Activated CD4-positive, alpha-beta T cell treated with anti-CD3 and anti-CD28 coated beads, Interleukin-2, amount 50 U/mL, for 24 hours (primary cell): ENCODE data around the gene SIGLEC10.
"Not testable (repeated sequence)": the region's sequence is repeated elsewhere in the genome, so short reads cannot be mapped to it uniquely, and the experiment has no call there.

Source experiments
- DNase-seq, 2 donors: peaks; one replicate each; pipeline ENCODE4 v3.0.0-alpha.2; 2020; ENCODE audit warnings: low read depth in 1 of 2, low spot score in 1 of 2

SIGLEC10 gene

DNA sequence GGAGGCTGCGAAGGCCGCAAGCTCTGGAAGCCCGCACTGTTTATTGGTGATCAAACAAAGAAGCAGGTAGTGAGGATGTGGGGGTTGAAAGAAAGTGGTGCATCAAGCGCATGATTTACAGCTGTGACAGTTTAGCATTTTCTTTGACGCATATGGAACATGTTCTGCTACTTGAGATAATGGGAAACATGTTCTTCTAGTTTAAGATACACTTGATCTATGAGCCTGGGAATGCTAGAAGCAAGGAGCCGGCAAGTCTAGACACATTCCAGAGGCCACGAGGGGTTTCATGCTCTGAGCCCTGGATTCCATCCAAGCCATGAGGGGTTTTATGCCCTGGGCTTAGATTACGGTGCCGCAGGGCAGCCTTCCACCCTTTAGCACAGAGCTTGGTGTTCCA, 20.0 kb downstream of the SIGLEC10 start:
- not testable (repeated sequence) for DNase-seq

DNA sequence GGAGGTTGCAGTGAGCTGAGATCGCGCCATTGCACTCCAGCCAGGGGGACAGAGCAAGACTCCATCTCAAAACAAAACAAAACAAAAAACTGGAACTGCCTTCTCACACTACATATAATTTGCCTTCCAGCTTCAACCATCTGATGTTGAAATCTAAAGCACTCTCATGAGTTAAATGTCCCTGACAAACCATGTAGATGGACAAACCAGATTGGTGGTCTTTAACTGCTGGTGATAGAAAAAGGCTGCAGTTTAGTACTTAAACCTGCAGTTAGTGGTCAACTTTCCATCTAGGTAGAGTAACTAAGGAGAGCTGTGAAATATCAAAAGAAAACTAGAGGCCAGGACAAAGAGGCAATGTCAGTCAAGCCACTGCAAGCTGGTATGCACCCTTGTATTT, 21.3 kb downstream of the SIGLEC10 start:
- DNase-seq, result no peak

DNA sequence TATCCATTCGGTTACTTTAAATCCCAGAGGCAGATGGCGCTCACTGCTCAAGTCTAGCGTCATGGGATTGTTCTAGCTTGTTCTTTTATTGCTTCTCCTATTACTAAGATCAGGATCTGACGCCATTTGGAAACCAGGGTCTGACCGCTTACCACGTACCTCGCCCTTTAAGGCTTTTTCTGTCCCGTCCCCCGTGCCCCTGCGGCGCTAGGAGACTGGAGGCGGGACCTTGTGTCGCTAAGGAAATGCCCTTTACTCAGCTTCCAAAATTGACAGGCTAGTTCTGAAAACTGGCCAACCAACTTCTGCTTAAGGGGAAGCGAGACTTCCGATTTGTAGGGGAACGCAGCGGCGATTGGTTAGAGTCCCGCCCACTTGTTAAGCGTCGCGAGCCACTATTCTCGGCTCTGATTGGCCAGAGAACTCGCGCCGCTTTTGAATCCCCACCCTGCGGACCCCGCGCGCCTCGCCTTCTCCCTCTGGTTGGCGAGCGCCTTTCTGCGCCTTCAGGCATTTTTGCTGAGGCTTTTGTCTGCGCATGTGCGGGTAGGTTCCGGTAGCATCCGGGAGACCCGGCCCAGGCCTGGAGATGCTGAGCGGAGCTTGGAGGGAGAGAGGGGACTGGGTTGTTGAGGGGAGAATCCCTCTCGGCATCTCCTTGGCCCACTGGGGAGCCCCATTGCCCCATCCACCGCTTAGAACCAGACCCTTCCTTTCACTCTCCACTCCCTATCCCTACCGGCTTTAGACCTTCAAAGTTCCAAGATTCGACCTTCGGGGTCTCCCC, 23.2 kb downstream of the SIGLEC10 start:
- peak; percentile 65 to 91 for DNase-seq

DNA sequence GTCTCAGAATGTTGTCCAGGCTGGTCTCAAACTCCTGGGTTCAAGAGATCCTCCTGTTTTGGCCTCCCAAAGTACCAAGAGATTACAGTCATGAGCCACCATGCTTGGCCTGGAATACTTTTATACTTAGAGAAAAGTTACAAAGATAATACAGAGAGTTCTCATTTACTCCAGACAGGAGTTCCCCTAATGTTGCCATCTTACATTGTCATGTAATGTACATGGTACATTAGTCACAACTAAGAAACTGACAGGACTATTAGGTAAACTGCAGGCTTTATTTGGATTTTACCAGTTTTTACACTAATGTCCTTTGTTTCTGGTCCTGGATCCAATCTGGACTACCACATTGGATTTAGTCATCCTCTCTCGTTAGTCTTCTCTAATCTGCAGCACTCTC, 24.7 kb downstream of the SIGLEC10 start:
- DNase-seq, result no peak

DNA sequence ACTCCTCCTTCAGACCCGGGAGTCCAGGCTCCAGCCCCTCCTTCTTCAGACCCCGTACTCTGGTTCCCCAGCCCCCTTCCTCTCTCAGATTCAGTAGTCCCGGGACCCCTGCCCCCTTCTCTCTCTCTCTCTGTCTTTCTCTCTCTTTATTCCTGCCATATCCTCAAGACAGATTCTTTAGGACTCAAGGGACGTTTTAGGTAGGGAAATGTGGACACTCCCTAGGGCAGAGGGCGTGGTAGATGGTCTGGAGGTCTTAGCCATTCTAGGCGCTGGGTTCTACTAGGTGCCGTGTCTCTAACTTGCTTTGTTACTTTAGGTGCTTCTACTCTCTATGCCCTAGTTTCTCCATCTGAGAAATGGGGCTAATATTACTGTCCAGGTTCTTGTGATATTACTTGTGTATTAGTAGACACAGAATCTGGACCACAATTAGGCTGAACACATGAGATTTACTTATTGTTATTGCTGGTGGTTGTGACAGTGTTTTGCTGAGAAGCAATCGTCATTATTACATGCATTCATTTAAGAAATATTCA, 26.3 kb downstream of the SIGLEC10 start:
- no peak for DNase-seq

DNA sequence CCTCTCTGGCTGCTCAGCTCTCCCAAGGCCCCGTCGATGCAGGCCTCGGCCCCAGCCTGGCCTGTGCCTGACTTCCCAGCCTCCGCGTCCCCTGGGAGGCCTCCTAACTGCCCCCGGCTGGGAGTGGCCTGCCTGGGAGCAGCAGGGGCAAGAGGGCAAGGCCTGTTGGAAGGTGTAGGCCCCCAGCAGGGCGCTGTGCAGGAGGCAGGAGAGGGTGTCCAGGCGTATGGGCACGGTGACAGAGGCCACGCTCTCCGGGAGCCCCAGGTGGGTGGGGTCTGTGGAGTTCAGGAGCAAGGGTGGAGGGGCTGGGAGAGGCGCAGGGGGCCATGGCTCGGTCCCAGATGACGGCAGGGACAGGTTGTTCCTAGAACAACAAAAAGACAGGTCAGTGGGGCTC, 28.3 kb downstream of the SIGLEC10 start:
- DNase-seq, result no peak

DNA sequence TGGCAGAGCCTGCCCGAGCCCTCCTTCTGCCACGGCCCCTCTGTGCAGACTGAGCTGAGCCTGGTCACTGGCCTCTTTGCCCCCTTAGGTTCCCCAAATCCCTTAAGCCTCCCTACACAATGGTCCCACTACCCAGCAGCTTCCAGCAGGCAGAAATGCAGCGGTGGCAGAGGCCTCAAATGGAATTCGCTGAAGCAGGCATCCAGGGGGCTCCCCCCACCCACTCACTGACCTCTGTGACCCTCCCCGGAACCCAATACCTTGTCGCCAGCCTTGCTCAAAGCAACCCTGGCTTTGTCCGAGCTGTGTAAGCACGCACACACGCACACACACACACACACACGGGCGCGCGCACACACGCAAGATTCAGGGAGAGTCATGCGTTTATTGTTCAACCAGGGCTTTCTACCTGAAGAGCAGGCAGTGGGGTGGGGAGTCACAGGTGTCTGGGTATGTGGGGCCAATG, 29.5 kb downstream of the SIGLEC10 start, which contains the start of gene LIM2:
Gene LIM2 (minus strand): TSS at position 51 of the 466 bp plus-strand sequence. CDS start 531 bp downstream, outside the sequence.
- no peak for DNase-seq

DNA sequence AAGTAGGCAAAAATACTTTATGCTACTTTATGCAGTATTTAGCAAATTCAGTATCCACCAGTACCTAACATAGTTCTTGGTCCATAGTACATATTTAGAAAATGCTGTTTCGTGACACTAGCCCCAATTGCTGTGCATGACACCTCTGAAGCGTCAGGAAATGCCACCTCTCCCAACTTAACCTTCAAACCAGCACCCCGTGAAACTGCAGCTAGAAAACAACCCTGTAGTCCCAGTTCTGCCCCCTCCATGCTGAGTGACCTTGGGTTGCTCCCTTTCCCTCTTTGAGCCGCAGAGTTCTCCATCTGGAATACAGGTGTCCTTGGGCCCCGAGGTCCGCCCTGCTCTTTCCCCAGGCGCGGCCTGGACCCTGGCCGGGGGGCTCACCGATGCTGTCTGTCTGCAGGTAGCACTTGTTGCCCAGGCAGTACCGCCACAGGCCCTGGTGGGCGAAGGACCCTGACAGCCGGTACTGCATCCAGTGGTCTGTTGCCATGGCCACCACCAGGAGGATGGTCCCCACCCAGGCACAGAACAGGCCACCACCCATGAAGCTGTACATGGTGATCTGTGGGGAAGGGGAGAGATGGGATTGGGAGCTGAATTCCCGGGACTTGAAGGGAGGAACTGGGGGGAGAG, 30.4 kb downstream of the SIGLEC10 start:
- DNase-seq, result no peak

DNA sequence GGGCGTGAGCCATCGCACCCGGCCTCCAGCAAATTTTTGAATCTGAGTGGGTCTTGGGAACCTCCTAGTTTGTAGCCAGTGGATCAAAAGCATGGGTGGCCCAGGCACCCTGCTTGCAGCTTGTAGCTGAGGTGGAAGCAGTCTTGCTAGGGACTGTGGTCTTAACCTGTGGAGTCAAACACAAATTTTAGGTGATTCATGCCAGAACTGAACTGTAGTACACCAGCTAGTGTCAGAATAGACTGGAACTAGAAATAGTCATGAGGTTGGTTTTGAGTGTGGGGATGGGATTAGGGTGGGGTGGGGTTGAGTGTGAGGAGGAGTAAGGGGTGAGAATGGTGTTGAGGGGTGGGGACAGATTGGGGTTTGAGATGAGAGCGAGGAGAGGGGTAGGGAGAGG, 35.4 kb downstream of the SIGLEC10 start:
- DNase-seq, result no peak

DNA sequence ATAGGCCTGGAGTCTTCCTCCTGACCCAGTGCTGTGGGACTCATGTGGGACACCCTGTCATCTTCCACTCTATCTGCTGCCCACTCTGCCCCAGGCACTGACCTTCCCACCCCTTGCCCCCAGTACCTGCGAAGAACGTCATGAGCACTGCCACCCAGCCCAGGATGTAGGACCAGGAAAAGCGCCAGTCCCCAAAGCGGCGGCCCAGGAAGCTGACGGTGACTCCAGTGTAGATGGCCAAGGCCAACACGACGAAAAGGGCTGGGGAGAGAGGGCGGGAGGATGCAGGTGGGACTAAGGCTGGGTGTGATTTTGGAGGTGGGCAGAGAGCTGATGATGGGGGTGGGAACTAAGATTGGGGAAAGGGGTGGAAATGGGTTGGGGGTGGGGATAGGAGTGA, 37.1 kb downstream of the SIGLEC10 start:
- no peak for DNase-seq

DNA sequence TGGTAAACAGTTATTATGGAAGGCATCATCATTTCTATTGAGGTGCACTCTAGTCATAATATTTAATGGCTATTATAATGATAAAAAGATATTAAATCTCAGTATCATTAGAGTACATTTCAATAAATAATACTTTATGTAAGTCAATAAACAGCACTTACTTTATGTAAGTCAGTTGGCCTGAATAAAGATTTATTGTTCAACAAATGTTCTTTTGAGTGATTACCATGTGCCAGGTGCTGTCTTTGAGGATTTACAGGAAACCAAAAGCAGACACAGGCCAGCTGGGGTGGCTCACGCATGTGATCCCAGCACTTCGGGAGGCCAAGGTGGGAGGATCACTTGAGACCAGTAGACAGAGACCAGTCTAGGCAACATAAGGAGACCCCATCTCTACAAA, 40.0 kb downstream of the SIGLEC10 start:
- no peak for DNase-seq

DNA sequence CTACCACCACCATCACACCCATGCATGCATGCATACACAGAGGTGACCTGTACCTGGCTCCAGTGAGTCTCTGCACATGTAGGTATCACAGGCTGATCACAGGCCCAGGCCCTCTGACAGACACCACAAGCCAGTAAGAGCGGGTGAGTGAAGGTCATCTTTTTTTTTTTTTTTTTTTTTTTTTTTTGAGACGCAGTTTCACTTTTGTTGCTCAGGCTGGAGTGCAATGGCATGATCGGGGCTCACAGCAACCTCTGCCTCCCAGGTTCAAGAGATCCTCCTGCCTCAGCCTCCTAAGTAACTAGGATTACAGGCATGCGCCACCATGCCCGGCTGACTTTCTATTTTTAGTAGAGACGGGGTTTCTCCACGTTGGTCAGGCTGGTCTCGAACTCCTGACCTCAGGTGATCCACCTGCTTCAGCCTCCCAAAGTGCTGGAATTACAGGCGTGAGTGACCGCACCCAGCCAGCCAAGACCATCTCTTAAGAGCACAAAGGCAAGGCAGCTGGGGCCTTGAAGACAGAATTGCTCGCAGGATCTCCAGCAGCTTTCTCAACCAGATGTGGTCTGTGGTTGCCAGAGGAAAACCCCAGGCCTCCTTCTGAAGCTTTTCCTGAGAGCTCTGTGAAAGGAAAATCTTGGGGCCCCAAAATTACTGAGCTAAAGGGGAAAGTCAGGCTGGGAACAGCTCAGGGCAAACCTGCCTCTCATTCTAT, 41.8 kb downstream of the SIGLEC10 start:
- peak in 1 of 2 donors; percentile 52 for DNase-seq

DNA sequence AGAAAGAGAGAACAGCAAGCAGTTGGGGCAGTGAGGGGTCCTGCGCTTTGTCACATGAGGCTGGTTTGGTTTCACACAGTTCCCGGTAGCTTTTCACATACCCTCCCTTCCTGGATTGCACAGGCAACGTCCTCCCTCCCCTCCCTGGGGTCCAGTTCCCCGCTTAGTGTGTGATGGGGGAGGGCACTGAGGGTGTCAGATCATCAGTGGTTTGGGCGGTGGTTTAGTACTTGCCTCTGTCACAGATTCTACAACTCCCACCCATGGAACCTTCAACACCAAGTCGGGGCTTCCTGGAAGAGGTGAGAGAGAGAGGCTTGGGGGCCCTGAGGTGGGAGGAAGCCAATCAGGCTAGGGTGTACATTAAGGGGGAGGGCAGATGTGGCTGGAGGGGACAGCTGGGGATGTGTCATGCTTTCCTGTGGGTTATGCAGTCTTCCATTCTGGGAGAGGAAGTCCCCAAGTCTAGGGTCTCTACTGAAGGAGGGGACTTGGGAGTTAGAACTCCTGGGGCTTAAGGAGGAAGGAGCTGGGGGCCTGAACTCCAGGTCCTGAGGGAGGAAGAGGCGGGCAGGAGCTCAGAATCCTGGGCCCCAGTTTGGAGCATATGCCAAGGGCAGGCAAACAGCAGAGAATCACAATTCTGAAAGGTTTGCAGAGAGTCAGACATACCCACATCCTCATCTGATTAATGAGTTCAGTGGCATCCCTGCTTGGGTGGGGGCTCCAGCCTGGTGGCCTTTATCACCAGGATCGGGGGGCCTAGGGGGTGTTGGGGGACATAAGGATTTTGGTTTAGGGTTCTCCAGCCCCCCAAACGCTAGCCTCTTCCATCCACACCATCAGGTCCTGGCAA, 44.6 kb downstream of the SIGLEC10 start, which contains the start of gene NKG7:
Gene NKG7 (minus strand): TSS at position 6 of the 856 bp plus-strand sequence. CDS start 119 bp downstream, outside the sequence.
- peak in 1 of 2 donors; percentile 79 for DNase-seq

DNA sequence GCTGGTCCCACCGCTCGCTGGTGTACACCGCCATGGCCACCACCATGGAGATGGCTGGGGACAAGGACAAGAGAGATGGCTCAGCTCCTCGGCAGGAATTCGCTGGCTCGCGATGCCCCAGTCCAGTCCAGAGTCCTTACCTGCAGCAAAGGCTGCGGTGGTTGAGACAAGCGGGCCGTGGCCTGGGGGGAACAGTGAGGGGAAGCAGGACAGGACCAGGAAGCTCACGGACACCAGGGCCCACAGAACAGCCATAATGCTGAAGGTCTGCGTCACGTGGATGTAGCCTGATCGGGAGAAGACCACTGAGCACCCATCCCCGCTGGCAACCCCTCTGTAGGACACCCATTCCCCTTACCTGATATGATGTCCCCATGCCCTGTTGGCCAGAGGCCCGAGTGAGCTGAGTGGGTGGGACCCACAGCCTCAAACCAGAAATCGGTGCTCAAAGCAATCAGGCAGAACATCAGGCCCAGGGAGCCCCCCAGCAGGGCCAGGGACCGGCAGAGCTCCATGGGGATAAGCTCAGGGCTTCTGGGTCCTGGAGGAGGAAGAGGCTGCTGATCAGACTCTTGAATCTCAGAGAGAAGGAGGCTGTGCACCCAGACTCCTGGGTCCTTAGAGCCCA, 45.3 kb downstream of the SIGLEC10 start:
- DNase-seq, result no peak

DNA sequence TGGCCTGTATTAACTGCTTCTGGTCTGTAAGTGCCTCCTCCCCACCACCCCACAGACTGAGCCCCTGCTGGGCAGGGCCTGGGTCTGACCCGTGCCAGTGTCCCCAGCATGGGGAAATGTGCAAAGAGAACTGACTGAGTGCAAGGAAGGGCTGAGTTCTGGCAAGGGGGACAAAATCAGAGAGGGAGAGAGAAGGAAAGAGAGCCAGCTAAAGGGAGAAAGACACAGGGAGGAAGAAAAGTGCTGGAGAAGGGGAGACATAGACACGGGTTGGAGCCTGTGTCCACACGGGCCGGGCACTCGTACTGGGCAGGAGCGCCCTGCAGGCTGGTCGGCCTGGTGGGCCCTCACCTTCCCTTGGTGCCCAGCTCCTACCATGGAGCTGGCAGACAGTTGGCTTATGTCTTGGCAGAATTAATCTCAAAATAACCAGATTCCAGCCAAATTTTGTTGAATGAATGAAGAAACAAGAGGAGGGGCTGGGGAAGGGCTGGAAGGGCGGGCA, 46.2 kb downstream of the SIGLEC10 start:
- no peak for DNase-seq

DNA sequence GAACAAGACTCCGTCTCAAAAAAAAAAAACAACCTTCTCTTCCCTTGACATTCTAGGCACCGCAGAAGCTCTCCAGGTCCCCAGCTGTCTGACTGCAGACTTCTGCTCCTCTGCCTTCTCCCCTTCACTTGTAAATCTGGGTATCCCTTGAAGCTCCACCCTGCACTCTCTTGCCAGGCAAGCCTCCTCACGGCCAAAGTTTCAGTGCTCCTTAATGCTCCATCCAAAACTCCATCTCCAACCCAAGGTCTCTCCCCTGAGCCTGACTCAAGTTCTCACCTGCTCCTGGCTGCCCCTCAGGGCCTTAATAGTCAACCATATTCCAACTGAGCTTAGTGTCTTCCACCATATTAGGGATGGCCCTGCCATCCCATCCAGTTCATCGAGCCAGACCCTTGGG, 47.2 kb downstream of the SIGLEC10 start:
- no peak for DNase-seq

DNA sequence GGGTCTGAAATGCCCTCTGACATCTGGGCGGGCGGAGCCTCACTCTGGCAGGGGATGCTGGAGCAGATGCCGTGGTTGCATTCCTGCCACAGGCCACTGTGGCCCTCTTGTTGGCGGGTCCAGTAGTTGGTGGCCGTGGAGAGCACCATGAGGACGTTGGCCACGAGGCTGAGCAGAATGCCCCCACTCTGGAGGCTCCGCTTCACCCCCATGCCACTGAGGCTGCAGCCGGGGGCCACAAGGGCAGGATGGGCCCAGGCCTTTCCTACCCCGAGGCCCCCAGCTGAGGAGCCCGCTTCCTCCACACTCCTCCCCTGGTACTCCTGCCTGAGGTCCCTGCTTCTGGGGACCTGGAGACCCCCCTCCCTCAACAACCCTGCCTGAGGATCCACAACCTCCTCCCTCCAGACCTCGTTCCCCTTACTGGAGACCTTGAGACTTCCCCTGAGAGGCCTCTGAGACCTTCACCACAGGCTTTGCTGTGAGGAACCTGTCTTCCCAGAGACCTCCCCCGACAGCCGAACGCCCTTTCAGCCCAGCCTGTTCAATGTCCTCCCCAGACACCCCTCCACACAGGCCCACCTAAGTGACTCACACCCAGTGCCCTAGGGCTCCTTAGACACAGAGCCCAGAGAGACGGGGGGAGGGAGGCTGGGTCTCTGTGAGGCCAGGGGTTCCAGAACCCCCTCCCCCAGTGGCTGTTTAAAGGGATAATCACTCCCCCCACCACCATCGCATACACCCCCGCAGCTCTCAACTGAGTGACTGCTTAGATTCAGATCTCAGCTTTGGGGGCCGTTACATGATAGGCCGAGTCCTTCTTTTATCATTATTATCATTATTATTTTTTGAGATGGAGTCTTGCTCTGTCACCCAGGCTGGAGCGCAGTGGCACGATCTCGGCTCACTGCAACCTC, 48.8 kb downstream of the SIGLEC10 start, which contains the start of gene CLDND2:
Gene CLDND2 (minus strand): TSS at position 638 of the 917 bp plus-strand sequence. CDS start 426 bp downstream, at position 212.
- peak in 1 of 2 donors; percentile 13 for DNase-seq

DNA sequence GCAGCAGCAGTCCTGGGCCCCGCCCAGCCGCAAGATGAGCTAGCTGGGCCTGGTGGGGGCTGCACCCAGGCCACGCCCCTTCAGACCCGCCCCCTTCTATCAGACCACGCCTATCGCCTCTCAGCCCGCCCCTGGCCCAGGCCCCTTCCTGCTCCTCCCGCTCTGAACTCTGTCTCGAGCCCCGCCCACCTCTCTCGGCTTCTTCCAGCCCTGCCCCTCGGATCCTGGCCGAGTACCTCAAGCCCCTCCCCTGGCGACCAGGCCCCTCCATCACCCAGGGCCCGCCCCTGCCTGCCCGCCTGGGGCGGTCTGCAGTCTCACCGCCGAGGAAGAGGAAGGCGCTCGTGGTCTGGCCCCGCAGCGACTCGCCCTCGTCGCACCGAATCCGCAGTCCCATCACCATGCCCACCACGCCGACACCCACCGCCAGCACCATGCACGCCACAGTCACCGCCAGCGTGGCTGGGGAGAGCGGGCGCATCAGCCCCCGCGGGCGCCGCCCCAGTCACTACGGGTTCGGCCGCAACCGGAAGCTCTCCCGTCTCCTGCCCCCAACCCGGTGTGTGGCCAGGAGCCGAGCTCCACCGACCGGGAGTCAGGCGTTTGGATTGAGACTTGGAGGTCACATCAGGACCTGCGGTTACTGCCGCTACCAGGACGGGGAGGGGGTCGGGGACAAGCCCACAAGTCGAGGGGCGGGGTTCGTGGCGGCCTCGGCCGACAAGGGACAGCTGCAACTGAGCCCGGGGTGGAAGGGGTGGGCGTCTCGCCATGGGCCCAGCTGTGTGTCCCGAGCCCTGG, 49.7 kb downstream of the SIGLEC10 start:
- peak; percentile 96 to 98 for DNase-seq
